Mesendoderm (in vitro differentiated cells): ENCODE results near the gene GSG1L.

ENCODE experiments used
- DNase-seq: peaks from one replicate; pipeline ENCODE4 v3.0.0; 2013
- H2AK5ac ChIP-seq: 2 replicates; pipeline ENCODE4 v1.6.1; 2013; ENCODE audit warnings: low read length, inconsistent platforms
- H2BK120ac ChIP-seq: 2 replicates; pipeline ENCODE4 v1.6.1; 2013; ENCODE audit warnings: low read depth, mild to moderate bottlenecking, low read length, moderate library complexity, mixed read lengths
- H2BK15ac ChIP-seq: replicated peaks from 2 replicates; pipeline ENCODE4 v1.6.1; 2013; ENCODE audit warnings: low read depth, mild to moderate bottlenecking, moderate library complexity
- H2BK5ac ChIP-seq: 2 replicates; pipeline ENCODE4 v1.6.1; 2013; ENCODE audit warnings: low read length, inconsistent platforms
- H3K18ac ChIP-seq: 2 replicates; pipeline ENCODE4 v1.6.1; 2013; ENCODE audit warnings: mild to moderate bottlenecking, low read length, mixed read lengths
- H3K23ac ChIP-seq: one replicate; pipeline ENCODE4 v1.6.1; 2013; ENCODE audit warnings: low read length
- H3K27ac ChIP-seq: 2 replicates; pipeline ENCODE4 v1.5.1; 2013; ENCODE audit warnings: low read depth, mild to moderate bottlenecking, inconsistent platforms, low read length, moderate library complexity
- H3K27me3 ChIP-seq: 2 replicates; pipeline ENCODE4 v1.6.1; 2013; ENCODE audit warnings: low read length, control low read depth, mild to moderate bottlenecking, inconsistent platforms; ENCODE audit not compliant: insufficient read depth, poor library complexity
- H3K36me3 ChIP-seq: 2 replicates; pipeline ENCODE4 v1.6.1; 2013; ENCODE audit warnings: low read length, inconsistent platforms; ENCODE audit not compliant: control insufficient read depth, insufficient read depth
- H3K4ac ChIP-seq: one replicate; pipeline ENCODE4 v1.6.1; 2013; ENCODE audit warnings: low read depth, mild to moderate bottlenecking, low read length, moderate library complexity
- H3K4me1 ChIP-seq: 2 replicates; pipeline ENCODE4 v1.6.1; 2013; ENCODE audit warnings: low read depth, low read length, inconsistent platforms; ENCODE audit not compliant: control insufficient read depth
- H3K4me2 ChIP-seq: 2 replicates; pipeline ENCODE4 v1.6.1; 2013; ENCODE audit warnings: low read length
- H3K4me3 ChIP-seq: 2 replicates; pipeline ENCODE4 v1.5.1; 2013; ENCODE audit warnings: mild to moderate bottlenecking, low read length
- H3K56ac ChIP-seq: one replicate; pipeline ENCODE4 v1.6.1; 2013; ENCODE audit warnings: low read length
- H3K79me1 ChIP-seq: 2 replicates; pipeline ENCODE4 v1.6.1; 2013; ENCODE audit warnings: low read length, inconsistent platforms
- H3K79me2 ChIP-seq: 2 replicates; pipeline ENCODE4 v1.6.1; 2013; ENCODE audit warnings: mild to moderate bottlenecking, low read length; ENCODE audit not compliant: control insufficient read depth, insufficient read depth
- H3K9ac ChIP-seq: 2 replicates; pipeline ENCODE4 v1.6.1; 2013; ENCODE audit warnings: low read length, inconsistent platforms
- H4K5ac ChIP-seq: one replicate; pipeline ENCODE4 v1.6.1; 2013; ENCODE audit warnings: low read length
- H4K8ac ChIP-seq: one replicate; pipeline ENCODE4 v1.6.1; 2013; ENCODE audit warnings: low read depth, mild to moderate bottlenecking, control low read depth, low read length, moderate library complexity
- WGBS: extraction: QIAGEN DNeasy Blood & Tissue Kit; methylation state at CpG from one replicate; pipeline ENCODE4 v1.1.7; 2013; ENCODE audit warnings: low lambda C conversion rate, missing lambda C conversion rate; ENCODE audit not compliant: insufficient coverage; ENCODE audit errors: extremely low coverage; 5-methylcytosine and 5-hydroxymethylcytosine counted together

The GSG1L gene

DNA sequence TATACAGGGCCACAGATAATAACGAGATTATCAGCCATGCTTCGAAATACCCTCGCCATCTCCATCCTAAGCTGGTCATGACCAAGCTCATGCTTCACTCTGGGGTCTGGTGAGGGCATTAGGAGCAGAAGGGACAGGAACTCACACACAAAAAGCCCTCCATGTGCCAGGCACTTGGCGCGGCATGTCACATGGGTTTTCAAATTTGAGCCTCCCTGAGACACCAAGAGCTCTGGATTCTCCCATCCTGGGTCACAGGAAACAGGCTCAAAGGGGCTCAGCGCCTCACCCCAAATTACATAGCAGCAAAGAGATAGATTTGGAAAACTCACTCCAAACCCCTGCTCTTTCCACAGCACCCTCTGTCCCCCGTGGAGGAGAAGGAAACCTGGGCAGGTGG is 239.5 kb downstream of the GSG1L start:
- Histone ChIP-seq H3K27me3 (no peaks in the 10 kb centered on the region), H3K4me3 (no peak overlapping the region), H3K79me2 (no peaks in the 10 kb centered on the region), H3K4me2 (no peak overlapping the region), H3K9ac (no peak overlapping the region), H3K36me3 (no peaks in the 10 kb centered on the region), H2BK15ac (no peak overlapping the region), H4K5ac (no peak overlapping the region), H3K4me1 (no peaks in the 10 kb centered on the region), H3K18ac (no peak overlapping the region), H2AK5ac (no peak overlapping the region), H3K23ac (no peak overlapping the region), H3K4ac (no peak overlapping the region), H3K27ac (no peak overlapping the region), H3K79me1 (no peaks in the 10 kb centered on the region), H2BK5ac (no peak overlapping the region), H2BK120ac (no peak overlapping the region), H3K56ac (no peak overlapping the region), H4K8ac (no peak overlapping the region)
- WGBS = no CpG with 5 or more reads among the region's 7 CpGs
- DNase-seq = no peak

DNA sequence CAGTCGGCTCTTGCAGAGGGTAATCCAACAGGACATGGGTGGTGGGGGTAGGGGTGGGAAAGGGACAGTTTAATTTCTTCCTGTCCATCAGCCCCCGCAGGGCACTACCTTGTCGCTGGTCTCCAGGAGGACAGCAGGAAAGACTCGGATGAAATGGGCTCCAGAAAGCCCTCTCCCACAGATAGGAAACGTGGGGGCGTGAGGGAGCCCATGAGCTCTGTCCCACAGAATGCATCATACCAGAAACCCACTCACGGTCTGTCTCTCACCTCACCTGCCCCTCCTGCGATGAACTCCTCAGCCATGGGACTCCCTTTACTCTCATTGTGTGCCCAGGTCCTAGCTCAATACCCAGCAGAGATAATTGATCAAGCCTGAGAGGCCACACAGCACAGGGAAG is 240.1 kb downstream of the GSG1L start:
- H3K23ac ChIP-seq = no peak overlapping the region
- H3K36me3 ChIP-seq = no peaks in the 10 kb centered on the region
- H4K5ac ChIP-seq = no peak overlapping the region
- WGBS = no CpG with 5 or more reads among the region's 8 CpGs
- no peak overlapping the region for H3K9ac ChIP-seq
- H3K18ac ChIP-seq = no peak overlapping the region
- no peaks in the 10 kb centered on the region for H3K4me1 ChIP-seq
- no peak overlapping the region for H2BK120ac ChIP-seq
- H2BK5ac ChIP-seq = no peak overlapping the region
- H3K4me3 ChIP-seq = no peak overlapping the region
- H3K79me2 ChIP-seq = no peaks in the 10 kb centered on the region
- no peak overlapping the region for H3K27ac ChIP-seq
- no peak overlapping the region for H3K4me2 ChIP-seq
- DNase-seq = no peak
- H3K27me3 ChIP-seq = no peaks in the 10 kb centered on the region
- no peak overlapping the region for H2BK15ac ChIP-seq
- H3K56ac ChIP-seq = no peak overlapping the region
- H4K8ac ChIP-seq = no peak overlapping the region
- H2AK5ac ChIP-seq = no peak overlapping the region
- no peak overlapping the region for H3K4ac ChIP-seq
- no peaks in the 10 kb centered on the region for H3K79me1 ChIP-seq

DNA sequence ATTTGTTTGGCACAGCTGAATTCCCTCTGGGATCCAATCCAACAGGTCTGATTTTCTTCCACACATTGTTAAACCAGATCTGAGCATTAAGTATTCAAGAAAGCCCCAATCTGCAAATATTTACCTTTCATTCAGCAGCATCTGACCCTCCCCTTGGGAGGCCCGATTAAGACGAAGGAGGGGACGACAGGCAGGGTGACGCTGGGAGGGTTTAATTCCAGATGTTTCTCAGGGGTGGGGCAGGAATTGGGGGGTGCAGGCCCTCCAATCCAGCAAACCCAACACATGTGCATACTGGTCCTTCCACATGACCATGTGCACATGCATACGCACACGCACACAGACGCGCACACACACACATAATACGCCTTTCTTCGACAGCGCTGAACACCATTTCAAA is 240.5 kb downstream of the GSG1L start:
- H3K56ac ChIP-seq = no peak overlapping the region
- H3K23ac ChIP-seq = no peak overlapping the region
- no peak overlapping the region for H2BK120ac ChIP-seq
- H3K18ac ChIP-seq = no peak overlapping the region
- no peaks in the 10 kb centered on the region for H3K36me3 ChIP-seq
- no peak for DNase-seq
- H3K27ac ChIP-seq = no peak overlapping the region
- H3K4me1 ChIP-seq = no peaks in the 10 kb centered on the region
- no peak overlapping the region for H4K8ac ChIP-seq
- no peak overlapping the region for H2AK5ac ChIP-seq
- H3K79me2 ChIP-seq = no peaks in the 10 kb centered on the region
- no peak overlapping the region for H3K4ac ChIP-seq
- no peak overlapping the region for H2BK15ac ChIP-seq
- H3K4me3 ChIP-seq = no peak overlapping the region
- H4K5ac ChIP-seq = no peak overlapping the region
- no peak overlapping the region for H3K9ac ChIP-seq
- no peaks in the 10 kb centered on the region for H3K79me1 ChIP-seq
- H3K4me2 ChIP-seq = no peak overlapping the region
- H3K27me3 ChIP-seq = no peaks in the 10 kb centered on the region
- no CpG with 5 or more reads among the region's 11 CpGs for WGBS
- no peak overlapping the region for H2BK5ac ChIP-seq

GRCh38 chr16:27822529-27822928 is 241.0 kb downstream of the GSG1L start:
- Histone ChIP-seq H3K4me3 (no peak overlapping the region), H3K27me3 (no peaks in the 10 kb centered on the region), H3K79me2 (no peaks in the 10 kb centered on the region), H3K4me2 (no peak overlapping the region), H2BK5ac (no peak overlapping the region), H3K79me1 (no peaks in the 10 kb centered on the region), H3K36me3 (no peaks in the 10 kb centered on the region), H3K4ac (no peak overlapping the region), H4K8ac (no peak overlapping the region), H3K23ac (no peak overlapping the region), H4K5ac (no peak overlapping the region), H3K27ac (no peak overlapping the region), H3K9ac (no peak overlapping the region), H2BK15ac (no peak overlapping the region), H3K4me1 (no peaks in the 10 kb centered on the region), H2BK120ac (no peak overlapping the region), H3K56ac (no peak overlapping the region), H3K18ac (no peak overlapping the region), H2AK5ac (no peak overlapping the region)
- WGBS = no CpG with 5 or more reads among the region's 7 CpGs
- DNase-seq = no peak

DNA sequence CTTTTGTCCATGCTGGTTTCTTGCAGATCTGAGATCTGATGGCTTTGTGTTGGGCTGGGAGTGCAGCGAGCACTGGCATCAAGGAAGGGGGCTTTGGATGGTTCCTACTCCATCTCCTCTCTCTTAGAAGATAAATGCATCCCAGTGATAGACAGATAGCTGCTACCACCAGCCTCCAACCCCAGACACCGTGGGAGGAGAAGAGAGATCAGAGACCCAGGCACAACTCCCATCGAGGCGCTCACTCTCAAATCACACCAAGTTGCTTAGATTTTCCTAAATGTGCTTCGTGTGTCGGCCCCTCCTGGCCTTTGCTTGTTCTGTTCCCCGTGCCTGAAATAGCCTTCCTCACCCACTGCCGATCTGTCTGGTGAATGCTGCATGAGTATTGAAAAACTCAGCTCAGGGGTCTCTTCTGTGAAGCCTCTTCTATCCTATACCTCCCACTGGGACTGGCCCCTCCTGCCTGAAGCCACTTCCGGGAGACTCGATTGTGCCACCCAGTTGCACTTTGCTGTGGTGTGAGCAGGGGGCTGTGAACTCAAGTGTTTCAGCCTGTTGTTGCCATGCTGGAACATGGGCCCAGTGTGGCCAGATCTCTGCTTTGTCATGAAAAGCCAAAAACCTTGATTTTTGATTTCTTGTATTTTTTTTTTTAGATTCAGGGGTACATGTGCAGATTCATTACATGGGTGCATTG is 242.7 kb downstream of the GSG1L start:
- no peaks in the 10 kb centered on the region for H3K27me3 ChIP-seq
- H2BK120ac ChIP-seq = no peak overlapping the region
- H3K23ac ChIP-seq = no peak overlapping the region
- H3K9ac ChIP-seq = no peak overlapping the region
- H3K4me2 ChIP-seq = no peak overlapping the region
- no peaks in the 10 kb centered on the region for H3K4me1 ChIP-seq
- no CpG with 5 or more reads among the region's 10 CpGs for WGBS
- no peaks in the 10 kb centered on the region for H3K79me1 ChIP-seq
- H3K27ac ChIP-seq = no peak overlapping the region
- no peak overlapping the region for H3K18ac ChIP-seq
- no peak overlapping the region for H3K4me3 ChIP-seq
- no peaks in the 10 kb centered on the region for H3K79me2 ChIP-seq
- no peak overlapping the region for H2AK5ac ChIP-seq
- DNase-seq = no peak
- no peak overlapping the region for H4K5ac ChIP-seq
- H3K4ac ChIP-seq = no peak overlapping the region
- H3K36me3 ChIP-seq = no peaks in the 10 kb centered on the region
- H2BK15ac ChIP-seq = no peak overlapping the region
- no peak overlapping the region for H4K8ac ChIP-seq
- no peak overlapping the region for H2BK5ac ChIP-seq
- no peak overlapping the region for H3K56ac ChIP-seq
